H1 (cell line): ENCODE data around the gene GUCY1A1. TPM values are rescaled to one million over a fixed set of nuclear protein-coding genes. Genes with fewer than 3 reads are reported as not detected.

Experiments
- CTCF ChIA-PET: fragments of 300-600 bp; sonication (Branson Sonifier 250); formaldehyde crosslinking; loops from one replicate; lab custom pipeline; 2021; ENCODE audit not compliant: partially characterized antibody; lab: Charles Lee
- POLR2A ChIA-PET: fragments of 300-600 bp; sonication (Branson Sonifier 250); formaldehyde crosslinking; loops from one replicate; lab custom pipeline; 2021; ENCODE audit warnings: inconsistent platforms; ENCODE audit not compliant: partially characterized antibody; lab: Charles Lee
- DNase-seq, 2 experiments: peaks; one replicate each; pipeline versions ENCODE4 v3.0.0 to v3.0.0-alpha.2; 2010 to 2022; ENCODE audit warnings: low spot score in 2 of 2, low read depth in 1 of 2, mixed read lengths in 1 of 2
- FAIRE-seq: peaks from 2 replicates; lab custom pipeline; 2011; peaks lifted over from hg19 to GRCh38; lab: Jason Lieb, UNC
- H2AFZ ChIP-seq: 2 replicates; pipeline ENCODE4 v1.8.1; 2012; ENCODE audit warnings: low read length, inconsistent platforms
- H2AK5ac ChIP-seq: 2 replicates; pipeline ENCODE4 v1.6.1; 2013; ENCODE audit warnings: low read depth, low read length
- H2BK120ac ChIP-seq: replicated peaks from 2 replicates; pipeline ENCODE3; 2013; ENCODE audit warnings: low read depth, low read length, inconsistent platforms
- H2BK12ac ChIP-seq: 2 replicates; pipeline ENCODE4 v1.6.1; 2013; ENCODE audit warnings: low read depth, low read length
- H2BK15ac ChIP-seq: 2 replicates; pipeline ENCODE4 v1.6.1; 2013; ENCODE audit warnings: low read length
- H2BK20ac ChIP-seq: 2 replicates; pipeline ENCODE4 v1.6.1; 2013; ENCODE audit warnings: low read length
- H2BK5ac ChIP-seq: 2 replicates; pipeline ENCODE4 v1.6.1; 2013; ENCODE audit warnings: low read depth, low read length
- H3K14ac ChIP-seq: 2 replicates; pipeline ENCODE4 v1.6.1; 2013; ENCODE audit warnings: inconsistent platforms; ENCODE audit not compliant: insufficient read length
- H3K18ac ChIP-seq: 2 replicates; pipeline ENCODE4 v1.6.1; 2013; ENCODE audit warnings: low read length; ENCODE audit errors: extremely low read depth
- H3K23ac ChIP-seq: 2 replicates; pipeline ENCODE4 v1.6.1; 2013; ENCODE audit warnings: inconsistent platforms; ENCODE audit not compliant: insufficient read length
- H3K23me2 ChIP-seq: 2 replicates; pipeline ENCODE4 v1.6.1; 2013; ENCODE audit warnings: low read depth, low read length
- H3K27ac ChIP-seq: 2 replicates; pipeline ENCODE4 v1.6.1; 2011; ENCODE audit warnings: low read depth, low read length, inconsistent platforms
- H3K27me3 ChIP-seq, 4 experiments: replicated peaks in 1 of 4; 1 replicate in 1 of 4; 2 replicates in 3 of 4; pipeline versions ENCODE4 v1.6.1 to v1.8.1; 2011 to 2013; ENCODE audit warnings: low read length in 3 of 4, mild to moderate bottlenecking in 3 of 4, inconsistent platforms in 2 of 4, mixed read lengths in 2 of 4, moderate library complexity in 1 of 4; ENCODE audit not compliant: control insufficient read depth in 3 of 4, insufficient read depth in 3 of 4; ENCODE audit errors: extremely low read depth in 1 of 4
- H3K36me3 ChIP-seq, 4 experiments: 2 replicates each; pipeline versions ENCODE4 v1.6.1 to v1.8.1; 2011 to 2013; ENCODE audit warnings: mild to moderate bottlenecking in 4 of 4, low read length in 3 of 4, moderate library complexity in 2 of 4, control low read depth in 1 of 4, inconsistent platforms in 1 of 4; ENCODE audit not compliant: insufficient read depth in 4 of 4, control insufficient read depth in 2 of 4
- H3K4ac ChIP-seq: replicated peaks from 2 replicates; pipeline ENCODE3; 2013; ENCODE audit warnings: low read length, low read depth, mixed read lengths, inconsistent platforms; ENCODE audit not compliant: insufficient read length
- H3K4me1 ChIP-seq, 4 experiments: replicated peaks in 1 of 4; 1 replicate in 1 of 4; 2 replicates in 3 of 4; pipeline versions ENCODE4 v1.6.1 to v1.8.1; 2011 to 2013; ENCODE audit warnings: low read length in 3 of 4, inconsistent platforms in 2 of 4, mixed read lengths in 1 of 4; ENCODE audit not compliant: insufficient read depth in 4 of 4, control insufficient read depth in 3 of 4
- H3K4me2 ChIP-seq, 2 experiments: 2 replicates each; pipeline versions ENCODE4 v1.6.1 to v1.8.1; 2011 to 2013; ENCODE audit warnings: low read depth in 2 of 2, low read length in 2 of 2, control low read depth in 1 of 2, inconsistent platforms in 1 of 2, mild to moderate bottlenecking in 1 of 2; ENCODE audit not compliant: insufficient read depth in 1 of 2
- H3K4me3 ChIP-seq, 4 experiments: fragments of 200-600, 300-600 bp in 1 of 4; sonication (generic), shearing (Covaris generic), sonication (Bioruptor Twin) in 1 of 4; 2 replicates each; pipeline versions ENCODE4 v1.5.1 to v1.8.1; 2011 to 2016; ENCODE audit warnings: low read length in 4 of 4, low read depth in 3 of 4, control low read depth in 2 of 4, inconsistent platforms in 2 of 4, mild to moderate bottlenecking in 2 of 4, mixed read lengths in 1 of 4, moderate library complexity in 1 of 4; ENCODE audit not compliant: insufficient read depth in 2 of 4; ENCODE audit errors: extremely low read depth in 1 of 4
- H3K56ac ChIP-seq: replicated peaks from 2 replicates; pipeline ENCODE3; 2013; ENCODE audit warnings: low read depth, mild to moderate bottlenecking, mixed read lengths, low read length, inconsistent platforms; ENCODE audit not compliant: insufficient read length
- H3K79me1 ChIP-seq: 2 replicates; pipeline ENCODE4 v1.6.1; 2013; ENCODE audit warnings: low read depth, low read length, control low read depth
- H3K79me2 ChIP-seq, 2 experiments: 2 replicates each; pipeline versions ENCODE4 v1.6.1 to v1.8.1; 2012 to 2013; ENCODE audit warnings: low read length in 2 of 2, mild to moderate bottlenecking in 2 of 2, inconsistent platforms in 1 of 2; ENCODE audit not compliant: insufficient read depth in 2 of 2, control insufficient read depth in 1 of 2
- H3K9ac ChIP-seq, 4 experiments: replicated peaks in 1 of 4; 1 replicate in 1 of 4; 2 replicates in 3 of 4; pipeline versions ENCODE4 v1.6.1 to v1.8.1; 2011 to 2013; ENCODE audit warnings: low read depth in 3 of 4, low read length in 3 of 4, control low read depth in 2 of 4, mild to moderate bottlenecking in 2 of 4, moderate library complexity in 2 of 4, inconsistent platforms in 1 of 4; ENCODE audit errors: extremely low read depth in 1 of 4
- H3K9me3 ChIP-seq, 2 experiments: 2 replicates each; pipeline versions ENCODE4 v1.6.1 to v1.8.1; 2012 to 2013; ENCODE audit warnings: mild to moderate bottlenecking in 2 of 2, moderate library complexity in 2 of 2, control low read depth in 1 of 2, inconsistent platforms in 1 of 2, low read depth in 1 of 2, low read length in 1 of 2, mixed read lengths in 1 of 2; ENCODE audit not compliant: insufficient read depth in 2 of 2
- H4K20me1 ChIP-seq, 2 experiments: replicated peaks in 1 of 2; 2 replicates each; pipeline versions ENCODE3 to v1.8.1; 2011 to 2013; ENCODE audit warnings: inconsistent platforms in 2 of 2, low read length in 2 of 2, mild to moderate bottlenecking in 1 of 2; ENCODE audit not compliant: insufficient read depth in 2 of 2, control insufficient read depth in 1 of 2
- H4K5ac ChIP-seq: 2 replicates; pipeline ENCODE4 v1.6.1; 2013; ENCODE audit warnings: low read length, low read depth, mixed read lengths, inconsistent platforms; ENCODE audit not compliant: insufficient read length
- H4K8ac ChIP-seq: 2 replicates; pipeline ENCODE4 v1.8.0; 2013; ENCODE audit warnings: mild to moderate bottlenecking, moderate library complexity, low read length, inconsistent platforms; ENCODE audit not compliant: insufficient read depth; ENCODE audit errors: extremely low read depth
- H4K91ac ChIP-seq: replicated peaks from 2 replicates; pipeline ENCODE3; 2013; ENCODE audit warnings: low read length, mixed read lengths, inconsistent platforms; ENCODE audit not compliant: insufficient read length
- SIRT6 ChIP-seq: IDR thresholded peaks from one replicate; pipeline ENCODE4 v1.7.1; 2012; ENCODE audit warnings: low read length, inconsistent platforms
- polyA plus RNA-seq, 7 experiments: library from polyadenylated mRNA; depleted of rRNA in 3 of 7; stranded (reverse) in 5 of 7; unstranded in 2 of 7; fragments of >200 nt in 5 of 7; fragments of 200-250 nt in 2 of 7; gene quantifications; 1 replicate in 5 of 7; 2 replicates in 1 of 7; 4 replicates in 1 of 7; pipeline versions ENCODE4 v1.2.1 to v1.2.3, GENCODE V29; 2011 to 2013; ENCODE audit warnings: missing spikeins in 2 of 7, mixed read lengths in 2 of 7
- total RNA-seq: library from RNA; stranded (reverse); fragmentation: NEBNext Ultra II Directional; extraction: Animal tissue kit (Norgen Biotek cat#: 25700); gene quantifications from 2 replicates; pipeline ENCODE4 v1.2.1, GENCODE V29; 2021

Gene GUCY1A1
- total and polyA plus RNA-seq, 2 of the 8 experiments (the other 6 are each of a cell fraction or from before 2014, with no cell fraction given), result not detected

DNA sequence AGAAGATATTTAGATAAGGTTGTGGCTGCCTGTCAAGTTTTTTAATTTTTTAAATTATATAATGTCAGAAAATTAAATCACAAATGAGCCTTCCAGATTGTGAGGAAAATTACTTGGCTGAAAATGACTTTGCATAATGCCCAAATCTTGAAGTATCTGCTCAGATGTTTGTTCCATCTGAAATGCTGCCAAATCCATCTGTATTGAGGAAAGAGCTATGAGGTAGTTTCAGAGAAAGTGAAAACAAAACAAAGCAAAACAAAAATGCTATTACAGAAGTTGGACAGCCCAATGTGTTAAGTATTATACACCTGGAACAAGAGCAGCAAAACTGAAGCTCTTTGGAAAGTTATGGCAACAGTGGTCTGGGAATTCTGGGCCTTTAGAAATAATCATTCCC, 68.8 kb downstream of the GUCY1A1 start:
- Histone ChIP-seq H2BK15ac (no peak overlapping the region), H3K27me3 (no peaks in the 10 kb centered on the region), H3K23ac (no peak overlapping the region), H3K79me1 (no peaks in the 10 kb centered on the region), H3K9ac (no peak overlapping the region), H3K9me3 (no peaks in the 10 kb centered on the region), H4K8ac (no peak overlapping the region), H3K79me2 (no peaks in the 10 kb centered on the region), H3K4me1 (no peaks in the 10 kb centered on the region), H4K91ac (no peak overlapping the region), H2BK5ac (no peak overlapping the region), H2BK120ac (no peak overlapping the region), H3K27ac (no peak overlapping the region), H2AFZ (no peak overlapping the region), H3K23me2 (no peaks in the 10 kb centered on the region), H3K18ac (no peak overlapping the region), H3K56ac (no peak overlapping the region), H3K14ac (no peak overlapping the region), H3K4me3 (no peak overlapping the region), H3K4me2 (no peak overlapping the region), H4K5ac (no peak overlapping the region), H2BK12ac (no peak overlapping the region), H4K20me1 (no peaks in the 10 kb centered on the region), H2AK5ac (no peak overlapping the region), H3K4ac (no peak overlapping the region), H2BK20ac (no peak overlapping the region), H3K36me3 (no peaks in the 10 kb centered on the region)
- FAIRE-seq, result no peak
- ChIA-PET CTCF (no interaction called here), POLR2A (no interaction called here)
- DNase-seq, result no peak
- TF ChIP-seq SIRT6, result no peak
